Trophoblast cell (in vitro differentiated cells and primary cell): ENCODE results near the gene ZNF394.

Source experiments
- DNase-seq, 2 donors: peaks; one replicate each; pipeline ENCODE4 v3.0.0-alpha.2; 2016
- H2AFZ ChIP-seq: 2 replicates; pipeline ENCODE4 v1.6.1; 2013; ENCODE audit warnings: low read length, moderate library complexity, mild to moderate bottlenecking; ENCODE audit not compliant: insufficient read depth, poor library complexity
- H2AK5ac ChIP-seq: 2 replicates; pipeline ENCODE4 v1.6.1; 2013; ENCODE audit warnings: mild to moderate bottlenecking, low read length
- H2BK120ac ChIP-seq: 2 replicates; pipeline ENCODE4 v1.6.1; 2013; ENCODE audit warnings: low read length, mild to moderate bottlenecking, moderate library complexity; ENCODE audit not compliant: insufficient read depth, poor library complexity
- H2BK12ac ChIP-seq: 2 replicates; pipeline ENCODE4 v1.6.1; 2013; ENCODE audit warnings: mild to moderate bottlenecking, low read length, moderate library complexity
- H2BK5ac ChIP-seq: 2 replicates; pipeline ENCODE4 v1.6.1; 2013; ENCODE audit warnings: low read length, low read depth, moderate library complexity, mild to moderate bottlenecking; ENCODE audit not compliant: poor library complexity
- H3K14ac ChIP-seq: 2 replicates; pipeline ENCODE4 v1.6.1; 2013; ENCODE audit warnings: mild to moderate bottlenecking, low read length
- H3K18ac ChIP-seq: 2 replicates; pipeline ENCODE4 v1.6.1; 2013; ENCODE audit warnings: mild to moderate bottlenecking, low read length
- H3K23ac ChIP-seq: 2 replicates; pipeline ENCODE4 v1.6.1; 2013; ENCODE audit warnings: low read length
- H3K27ac ChIP-seq: 2 replicates; pipeline ENCODE4 v1.5.1; 2013; ENCODE audit warnings: low read depth, mild to moderate bottlenecking, inconsistent platforms, low read length, moderate library complexity
- H3K27me3 ChIP-seq: 2 replicates; pipeline ENCODE4 v1.6.1; 2013; ENCODE audit warnings: inconsistent platforms, mild to moderate bottlenecking, low read length, moderate library complexity; ENCODE audit not compliant: insufficient read depth
- H3K36me3 ChIP-seq, 2 experiments: 1 replicate in 1 of 2; 2 replicates in 1 of 2; pipeline ENCODE4 v1.6.1; 2013; ENCODE audit warnings: low read length in 2 of 2, mild to moderate bottlenecking in 2 of 2, moderate library complexity in 1 of 2; ENCODE audit not compliant: insufficient read depth in 2 of 2, control insufficient read depth in 1 of 2
- H3K4ac ChIP-seq: 2 replicates; pipeline ENCODE4 v1.6.1; 2013; ENCODE audit warnings: low read depth, mild to moderate bottlenecking, low read length, moderate library complexity
- H3K4me1 ChIP-seq, 2 experiments: 1 replicate in 1 of 2; 2 replicates in 1 of 2; pipeline ENCODE4 v1.6.1; 2013; ENCODE audit warnings: low read length in 2 of 2, mild to moderate bottlenecking in 2 of 2, moderate library complexity in 1 of 2; ENCODE audit not compliant: insufficient read depth in 2 of 2, control insufficient read depth in 1 of 2
- H3K4me2 ChIP-seq: 2 replicates; pipeline ENCODE4 v1.6.1; 2013; ENCODE audit warnings: inconsistent platforms, mild to moderate bottlenecking, low read length, moderate library complexity
- H3K4me3 ChIP-seq: 2 replicates; pipeline ENCODE4 v1.5.1; 2013; ENCODE audit warnings: mild to moderate bottlenecking, low read depth, low read length, inconsistent platforms
- H3K79me1 ChIP-seq: one replicate; pipeline ENCODE4 v1.6.1; 2013; ENCODE audit warnings: low read length
- H3K79me2 ChIP-seq: 2 replicates; pipeline ENCODE4 v1.6.1; 2013; ENCODE audit warnings: low read length, mild to moderate bottlenecking; ENCODE audit not compliant: control insufficient read depth, insufficient read depth, poor library complexity
- H3K9ac ChIP-seq: 2 replicates; pipeline ENCODE4 v1.6.1; 2013; ENCODE audit warnings: mild to moderate bottlenecking, low read length
- H3K9me3 ChIP-seq: 2 replicates; pipeline ENCODE4 v1.6.1; 2013; ENCODE audit warnings: low read depth, mild to moderate bottlenecking, control low read depth, inconsistent platforms, low read length; ENCODE audit not compliant: insufficient read depth
- H4K12ac ChIP-seq: 2 replicates; pipeline ENCODE4 v1.6.1; 2013; ENCODE audit warnings: low read depth, mild to moderate bottlenecking, low read length, moderate library complexity
- H4K8ac ChIP-seq: 2 replicates; pipeline ENCODE4 v1.6.1; 2013; ENCODE audit warnings: low read depth, mild to moderate bottlenecking, low read length, moderate library complexity
- H4K91ac ChIP-seq: one replicate; pipeline ENCODE4 v1.6.1; 2013; ENCODE audit warnings: low read depth, mild to moderate bottlenecking, low read length, moderate library complexity
- WGBS: extraction: QIAGEN DNeasy Blood & Tissue Kit; methylation state at CpG from one replicate; pipeline ENCODE4 v1.1.7; 2013; ENCODE audit warnings: missing lambda C conversion rate; ENCODE audit not compliant: insufficient read length, insufficient coverage; ENCODE audit errors: extremely low coverage; 5-methylcytosine and 5-hydroxymethylcytosine counted together

Gene ZNF394

DNA sequence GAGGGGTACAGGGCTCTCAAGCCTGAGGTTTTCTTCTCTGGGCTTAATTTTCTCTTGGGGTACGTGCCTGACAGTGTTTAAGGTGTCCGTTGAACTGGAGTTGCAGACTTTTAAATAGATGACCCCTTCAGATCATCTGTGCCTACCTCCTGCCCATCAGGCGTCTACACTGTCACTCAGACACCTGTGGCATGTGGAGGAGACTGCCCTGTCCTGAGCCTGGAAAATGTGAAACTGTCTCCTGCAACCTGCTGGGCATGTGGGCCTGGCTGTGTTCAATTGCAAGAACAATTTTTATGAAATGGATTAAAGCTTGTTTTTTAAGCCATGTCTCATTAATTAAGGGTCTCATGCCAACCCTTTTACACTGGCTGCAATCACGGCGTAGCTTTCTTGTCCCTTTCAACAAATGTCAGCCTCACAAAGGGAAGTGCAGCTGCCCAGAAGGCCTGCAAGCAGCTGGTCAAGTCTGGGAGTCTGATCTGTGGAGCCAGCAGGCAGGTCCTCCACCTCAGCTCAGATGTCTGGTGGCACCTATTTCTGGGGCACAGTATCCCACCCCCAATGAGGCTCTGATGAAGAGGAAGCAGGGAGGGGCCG lies 42.9 kb downstream of the ZNF394 start:
- no peak overlapping the region for H3K4ac ChIP-seq
- H4K8ac ChIP-seq: no peak overlapping the region
- H4K91ac ChIP-seq: no peak overlapping the region
- H2BK5ac ChIP-seq: no peak overlapping the region
- no CpG with 5 or more reads among the region's 6 CpGs for WGBS
- no peaks in the 10 kb centered on the region for H3K79me2 ChIP-seq
- H3K9me3 ChIP-seq: peaks cover 4% of the 10 kb centered on the region
- H3K4me1 ChIP-seq: peaks cover 0 to 6% of the 10 kb centered on the region in 2 experiments
- H2AFZ ChIP-seq: no peak overlapping the region
- H3K79me1 ChIP-seq: no peaks in the 10 kb centered on the region
- no peak overlapping the region for H3K27ac ChIP-seq
- H2BK12ac ChIP-seq: no peak overlapping the region
- H3K23ac ChIP-seq: no peak overlapping the region
- H2BK120ac ChIP-seq: no peak overlapping the region
- no peak overlapping the region for H3K18ac ChIP-seq
- H3K9ac ChIP-seq: no peak overlapping the region
- H2AK5ac ChIP-seq: no peak overlapping the region
- H3K27me3 ChIP-seq: no peaks in the 10 kb centered on the region
- no peak overlapping the region for H4K12ac ChIP-seq
- no peak for DNase-seq
- no peak overlapping the region for H3K14ac ChIP-seq
- no peak overlapping the region for H3K4me2 ChIP-seq
- H3K4me3 ChIP-seq: no peak overlapping the region
- H3K36me3 ChIP-seq: peaks cover 69 to 79% of the 10 kb centered on the region in 2 experiments

DNA sequence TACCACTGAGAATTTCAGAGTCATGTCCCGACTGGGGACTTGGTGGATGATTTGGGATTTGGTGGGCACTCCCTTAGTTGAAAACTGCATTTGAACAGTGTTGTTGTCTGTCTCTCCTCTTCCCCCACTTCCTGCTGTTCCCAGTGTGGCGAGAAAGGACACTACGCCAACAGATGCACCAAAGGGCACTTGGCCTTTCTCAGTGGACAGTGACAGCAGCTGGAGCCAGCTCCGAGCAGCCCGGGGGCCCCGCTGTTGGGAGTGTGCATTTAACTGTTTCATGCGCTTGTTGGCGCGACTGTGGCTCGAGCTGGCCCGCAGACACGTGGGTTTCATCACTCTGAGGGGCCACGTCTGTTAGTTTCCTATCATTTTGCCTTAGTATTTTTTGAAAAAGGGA lies 43.8 kb downstream of the ZNF394 start:
- peaks cover 77 to 86% of the 10 kb centered on the region in 2 experiments for H3K36me3 ChIP-seq
- no peaks in the 10 kb centered on the region for H3K27me3 ChIP-seq
- H3K23ac ChIP-seq: no peak overlapping the region
- H2BK5ac ChIP-seq: no peak overlapping the region
- no peak for DNase-seq
- no peak overlapping the region for H2BK12ac ChIP-seq
- no peak overlapping the region for H2AK5ac ChIP-seq
- H3K9ac ChIP-seq: no peak overlapping the region
- H3K4me3 ChIP-seq: no peak overlapping the region
- H2BK120ac ChIP-seq: no peak overlapping the region
- no peak overlapping the region for H4K12ac ChIP-seq
- no peak overlapping the region for H3K4ac ChIP-seq
- WGBS: no CpG with 5 or more reads among the region's 13 CpGs
- H3K14ac ChIP-seq: no peak overlapping the region
- H3K79me1 ChIP-seq: no peaks in the 10 kb centered on the region
- H4K8ac ChIP-seq: no peak overlapping the region
- H3K9me3 ChIP-seq: peaks cover 6% of the 10 kb centered on the region
- H3K27ac ChIP-seq: no peak overlapping the region
- no peak overlapping the region for H3K4me2 ChIP-seq
- H3K79me2 ChIP-seq: no peaks in the 10 kb centered on the region
- no peak overlapping the region for H3K18ac ChIP-seq
- H3K4me1 ChIP-seq: peaks cover 0 to 6% of the 10 kb centered on the region in 2 experiments
- H4K91ac ChIP-seq: no peak overlapping the region
- H2AFZ ChIP-seq: no peak overlapping the region

DNA sequence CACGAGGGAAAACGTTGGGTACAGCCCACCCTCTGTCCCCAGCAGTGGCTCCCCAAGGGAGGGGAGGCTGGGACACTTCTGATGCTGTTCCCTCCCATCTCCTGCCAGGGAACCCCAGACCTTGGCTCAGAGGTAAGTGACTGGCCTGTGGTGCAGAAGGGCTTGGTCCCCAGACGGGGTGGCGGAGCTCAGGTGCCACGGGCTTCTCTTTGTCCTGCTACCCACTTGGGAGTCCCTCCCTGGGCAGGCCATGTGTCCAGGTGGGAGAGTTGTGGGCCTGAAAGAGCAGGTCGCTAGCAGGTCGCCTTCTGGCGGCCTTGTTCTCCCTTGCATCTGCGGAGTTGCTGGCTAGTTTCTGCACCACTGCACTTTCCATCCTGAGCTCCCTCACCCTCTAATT lies 44.2 kb downstream of the ZNF394 start:
- Histone ChIP-seq H2BK5ac (no peak overlapping the region), H3K9me3 (peaks cover 6% of the 10 kb centered on the region)
- WGBS: no CpG with 5 or more reads among the region's 9 CpGs

DNA sequence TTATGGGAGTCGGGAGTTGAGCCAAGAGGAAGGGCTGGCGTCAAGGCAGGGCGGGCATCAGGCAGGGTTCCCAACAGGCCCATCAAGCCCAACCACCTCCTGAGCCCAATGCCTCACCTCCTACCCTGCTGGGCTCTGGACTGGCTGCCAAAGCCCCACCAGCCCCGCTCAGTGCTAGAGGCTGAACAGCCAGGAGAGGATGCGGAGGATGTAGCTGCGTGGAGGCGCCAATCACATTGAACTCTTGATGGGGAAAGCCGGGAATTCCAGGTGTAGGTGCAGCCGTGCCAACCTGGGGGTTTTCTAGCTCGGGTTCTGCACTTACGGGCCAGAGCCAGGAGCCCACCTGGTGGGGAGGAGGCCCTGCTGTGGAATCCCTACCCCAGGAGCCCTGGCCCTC lies 47.0 kb downstream of the ZNF394 start:
- Histone ChIP-seq H3K79me1 (no peaks in the 10 kb centered on the region), H4K91ac (no peak overlapping the region), H3K4ac (no peak overlapping the region), H4K12ac (no peak overlapping the region), H3K14ac (no peak overlapping the region), H4K8ac (no peak overlapping the region), H3K27me3 (no peaks in the 10 kb centered on the region), H3K4me2 (no peak overlapping the region), H3K36me3 (peaks cover 93 to 97% of the 10 kb centered on the region in 2 experiments), H3K9ac (no peak overlapping the region), H2BK5ac (no peak overlapping the region), H2BK12ac (no peak overlapping the region), H2AFZ (no peak overlapping the region), H2BK120ac (no peak overlapping the region), H3K4me1 (no peaks in the 10 kb centered on the region), H3K4me3 (no peak overlapping the region), H3K9me3 (peaks cover 6% of the 10 kb centered on the region), H3K18ac (no peak overlapping the region), H3K79me2 (no peaks in the 10 kb centered on the region), H3K27ac (no peak overlapping the region), H2AK5ac (no peak overlapping the region), H3K23ac (no peak overlapping the region)
- DNase-seq: no peak
- no CpG with 5 or more reads among the region's 11 CpGs for WGBS

More for the DNA sequence above, 44.2 kb downstream of the ZNF394 start:
- H2AFZ ChIP-seq: no peak overlapping the region
- no peak overlapping the region for H3K4me2 ChIP-seq
- no peak overlapping the region for H3K27ac ChIP-seq
- H3K14ac ChIP-seq: no peak overlapping the region
- H3K4ac ChIP-seq: no peak overlapping the region
- H3K79me1 ChIP-seq: no peaks in the 10 kb centered on the region
- no peak overlapping the region for H4K12ac ChIP-seq
- H3K4me1 ChIP-seq: peaks cover 0 to 3% of the 10 kb centered on the region in 2 experiments
- no peak overlapping the region for H4K8ac ChIP-seq
- H2AK5ac ChIP-seq: no peak overlapping the region
- DNase-seq: no peak
- H3K9ac ChIP-seq: no peak overlapping the region
- peaks cover 79 to 89% of the 10 kb centered on the region in 2 experiments for H3K36me3 ChIP-seq
- no peak overlapping the region for H4K91ac ChIP-seq
- H3K18ac ChIP-seq: no peak overlapping the region
- H3K27me3 ChIP-seq: no peaks in the 10 kb centered on the region
- H3K23ac ChIP-seq: no peak overlapping the region
- H3K79me2 ChIP-seq: no peaks in the 10 kb centered on the region
- no peak overlapping the region for H3K4me3 ChIP-seq
- H2BK120ac ChIP-seq: no peak overlapping the region
- H2BK12ac ChIP-seq: no peak overlapping the region
